Fibroblast of lung (primary cell): Measurements from ENCODE around the gene TENM4.
"Not testable (repeated sequence)": the region's sequence is repeated elsewhere in the genome, so short reads cannot be mapped to it uniquely, and the experiment has no call there.

Source experiments
- EZH2 ChIP-seq: IDR thresholded peaks from 2 replicates; pipeline ENCODE4 v1.5.1; 2012; ENCODE audit warnings: low read length, control low read depth, mild to moderate bottlenecking; ENCODE audit errors: missing control alignments
- TF ChIP-seq, protein P1 (sequence below), 2 donors: IDR thresholded peaks in 1 of 2; conservative IDR thresholded peaks in 1 of 2; 1 replicate in 1 of 2; 2 replicates in 1 of 2; pipeline ENCODE4 v1.5.1; 2011 to 2012; ENCODE audit warnings: low read length in 2 of 2, control low read depth in 1 of 2, inconsistent platforms in 1 of 2, low read depth in 1 of 2, mild to moderate bottlenecking in 1 of 2

DNA sequence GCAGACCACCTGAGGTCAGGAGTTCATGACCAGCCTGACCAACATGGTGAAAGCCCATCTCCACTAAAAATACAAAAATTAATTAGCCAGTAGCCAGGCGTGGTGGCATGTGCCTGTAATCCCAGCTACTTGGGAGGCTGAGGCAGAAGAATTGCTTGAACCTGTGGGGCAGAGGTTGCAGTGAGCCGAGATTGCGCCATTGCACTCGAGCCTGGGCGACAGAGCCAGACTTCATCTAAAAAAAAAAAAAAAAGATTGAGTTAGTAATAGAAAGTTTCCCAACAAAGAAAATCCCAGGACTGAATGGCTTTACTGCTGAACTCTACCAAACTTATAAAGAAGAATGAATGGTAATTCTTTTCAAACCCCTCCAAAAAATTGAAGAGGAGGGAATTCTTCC, 803.3 kb downstream of the TENM4 start:
- TF ChIP-seq, protein P1, sequence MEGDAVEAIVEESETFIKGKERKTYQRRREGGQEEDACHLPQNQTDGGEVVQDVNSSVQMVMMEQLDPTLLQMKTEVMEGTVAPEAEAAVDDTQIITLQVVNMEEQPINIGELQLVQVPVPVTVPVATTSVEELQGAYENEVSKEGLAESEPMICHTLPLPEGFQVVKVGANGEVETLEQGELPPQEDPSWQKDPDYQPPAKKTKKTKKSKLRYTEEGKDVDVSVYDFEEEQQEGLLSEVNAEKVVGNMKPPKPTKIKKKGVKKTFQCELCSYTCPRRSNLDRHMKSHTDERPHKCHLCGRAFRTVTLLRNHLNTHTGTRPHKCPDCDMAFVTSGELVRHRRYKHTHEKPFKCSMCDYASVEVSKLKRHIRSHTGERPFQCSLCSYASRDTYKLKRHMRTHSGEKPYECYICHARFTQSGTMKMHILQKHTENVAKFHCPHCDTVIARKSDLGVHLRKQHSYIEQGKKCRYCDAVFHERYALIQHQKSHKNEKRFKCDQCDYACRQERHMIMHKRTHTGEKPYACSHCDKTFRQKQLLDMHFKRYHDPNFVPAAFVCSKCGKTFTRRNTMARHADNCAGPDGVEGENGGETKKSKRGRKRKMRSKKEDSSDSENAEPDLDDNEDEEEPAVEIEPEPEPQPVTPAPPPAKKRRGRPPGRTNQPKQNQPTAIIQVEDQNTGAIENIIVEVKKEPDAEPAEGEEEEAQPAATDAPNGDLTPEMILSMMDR (conservative IDR thresholded peaks at IDR 0.05 in 1 of 2, IDR thresholded peaks at IDR 0.05 in 1 of 2; ENCODE audit: low read depth in 1 of 2, low read length in 2 of 2): not testable (repeated sequence)
- TF ChIP-seq EZH2: not testable (repeated sequence)
